SK-N-SH (cell line): ENCODE results near the gene TMEM131.

Experiments used
- CHD2 ChIP-seq: fragments of 150-350 bp; IDR thresholded peaks from 2 replicates; pipeline ENCODE4 v1.6.1; 2018; ENCODE audit warnings: low read length; ENCODE audit not compliant: partially characterized antibody
- CTCF ChIP-seq: fragments of 200-600 bp; sonication (generic); IDR thresholded peaks from 2 replicates; pipeline ENCODE4 v1.6.1; 2017; ENCODE audit warnings: antibody characterized with exemption, mild to moderate bottlenecking, moderate library complexity
- ELF1 ChIP-seq: IDR thresholded peaks from 2 replicates; pipeline ENCODE4 v1.4.0; 2012
- EP300 ChIP-seq, 2 experiments: IDR thresholded peaks; 2 replicates each; pipeline versions ENCODE4 v1.4.0 to v1.6.1; 2012; ENCODE audit warnings: borderline replicate concordance in 1 of 2, low read depth in 1 of 2, low read length in 1 of 2
- GABPA ChIP-seq: IDR thresholded peaks from 2 replicates; pipeline ENCODE4 v1.4.0; 2012; ENCODE audit warnings: low read depth, mild to moderate bottlenecking
- IRF3 ChIP-seq: fragments of 150-350 bp; IDR thresholded peaks from 2 replicates; pipeline ENCODE4 v1.6.1; 2016; ENCODE audit warnings: mild to moderate bottlenecking, low read depth, low read length
- JUND ChIP-seq: IDR thresholded peaks from 2 replicates; pipeline ENCODE4 v1.4.0; 2012
- POLR2AphosphoS5 ChIP-seq: IDR thresholded peaks from 2 replicates; pipeline ENCODE4 v1.6.1; 2012; ENCODE audit warnings: low read depth, low read length
- RFX5 ChIP-seq: IDR thresholded peaks from 2 replicates; pipeline ENCODE4 v1.6.1; 2012; ENCODE audit warnings: mild to moderate bottlenecking, improper control_type of control experiment, low read length

GRCh38 chr2:97808816-97809215 lies 186.9 kb downstream of the TMEM131 start:
- no peak for TF ChIP-seq CTCF
- no peak for TF ChIP-seq CHD2
- no peak for TF ChIP-seq EP300 (IDR thresholded peaks at IDR 0.05; ENCODE audit: borderline replicate concordance in 1 of 2, low read depth in 1 of 2, low read length in 1 of 2)
- no peak for TF ChIP-seq IRF3
- TF ChIP-seq POLR2AphosphoS5: no peak
- TF ChIP-seq ELF1: no peak
- no peak for TF ChIP-seq JUND
- no peak for TF ChIP-seq GABPA
- no peak for TF ChIP-seq RFX5
